Neural cell (in vitro differentiated cells): Measurements from ENCODE around the gene DHX34.

ENCODE experiments used
- CTCF ChIP-seq: fragments of 450-650 bp; IDR thresholded peaks from 2 replicates; pipeline ENCODE4 v1.5.1; 2014; ENCODE audit warnings: antibody characterized with exemption, mild to moderate bottlenecking, moderate library complexity; ENCODE audit not compliant: poor library complexity, severe bottlenecking
- TF ChIP-seq, protein P1 (sequence below): IDR thresholded peaks from 2 replicates; pipeline ENCODE4 v1.6.1; 2012; ENCODE audit warnings: borderline replicate concordance

DNA sequence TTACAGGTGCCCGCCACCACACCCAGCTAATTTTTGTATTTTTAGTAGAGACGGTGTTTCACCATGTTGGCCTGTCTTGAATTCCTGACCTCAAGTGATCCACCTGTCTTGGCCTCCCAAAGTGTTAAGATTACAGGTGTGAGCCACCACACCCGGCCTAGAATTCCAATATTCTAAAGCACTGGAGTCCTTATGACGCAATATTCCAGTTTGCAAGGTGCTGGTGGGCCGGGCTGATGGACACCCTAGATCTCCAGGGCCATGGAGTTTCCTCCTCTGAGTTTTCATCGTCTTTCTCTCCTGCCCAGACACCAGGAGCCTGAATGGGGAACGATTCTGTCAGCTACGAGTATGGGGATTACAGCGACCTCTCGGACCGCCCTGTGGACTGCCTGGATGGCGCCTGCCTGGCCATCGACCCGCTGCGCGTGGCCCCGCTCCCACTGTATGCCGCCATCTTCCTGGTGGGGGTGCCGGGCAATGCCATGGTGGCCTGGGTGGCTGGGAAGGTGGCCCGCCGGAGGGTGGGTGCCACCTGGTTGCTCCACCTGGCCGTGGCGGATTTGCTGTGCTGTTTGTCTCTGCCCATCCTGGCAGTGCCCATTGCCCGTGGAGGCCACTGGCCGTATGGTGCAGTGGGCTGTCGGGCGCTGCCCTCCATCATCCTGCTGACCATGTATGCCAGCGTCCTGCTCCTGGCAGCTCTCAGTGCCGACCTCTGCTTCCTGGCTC, 8.5 kb upstream of the DHX34 start:
- no peak for TF ChIP-seq CTCF
- TF ChIP-seq, protein P1, sequence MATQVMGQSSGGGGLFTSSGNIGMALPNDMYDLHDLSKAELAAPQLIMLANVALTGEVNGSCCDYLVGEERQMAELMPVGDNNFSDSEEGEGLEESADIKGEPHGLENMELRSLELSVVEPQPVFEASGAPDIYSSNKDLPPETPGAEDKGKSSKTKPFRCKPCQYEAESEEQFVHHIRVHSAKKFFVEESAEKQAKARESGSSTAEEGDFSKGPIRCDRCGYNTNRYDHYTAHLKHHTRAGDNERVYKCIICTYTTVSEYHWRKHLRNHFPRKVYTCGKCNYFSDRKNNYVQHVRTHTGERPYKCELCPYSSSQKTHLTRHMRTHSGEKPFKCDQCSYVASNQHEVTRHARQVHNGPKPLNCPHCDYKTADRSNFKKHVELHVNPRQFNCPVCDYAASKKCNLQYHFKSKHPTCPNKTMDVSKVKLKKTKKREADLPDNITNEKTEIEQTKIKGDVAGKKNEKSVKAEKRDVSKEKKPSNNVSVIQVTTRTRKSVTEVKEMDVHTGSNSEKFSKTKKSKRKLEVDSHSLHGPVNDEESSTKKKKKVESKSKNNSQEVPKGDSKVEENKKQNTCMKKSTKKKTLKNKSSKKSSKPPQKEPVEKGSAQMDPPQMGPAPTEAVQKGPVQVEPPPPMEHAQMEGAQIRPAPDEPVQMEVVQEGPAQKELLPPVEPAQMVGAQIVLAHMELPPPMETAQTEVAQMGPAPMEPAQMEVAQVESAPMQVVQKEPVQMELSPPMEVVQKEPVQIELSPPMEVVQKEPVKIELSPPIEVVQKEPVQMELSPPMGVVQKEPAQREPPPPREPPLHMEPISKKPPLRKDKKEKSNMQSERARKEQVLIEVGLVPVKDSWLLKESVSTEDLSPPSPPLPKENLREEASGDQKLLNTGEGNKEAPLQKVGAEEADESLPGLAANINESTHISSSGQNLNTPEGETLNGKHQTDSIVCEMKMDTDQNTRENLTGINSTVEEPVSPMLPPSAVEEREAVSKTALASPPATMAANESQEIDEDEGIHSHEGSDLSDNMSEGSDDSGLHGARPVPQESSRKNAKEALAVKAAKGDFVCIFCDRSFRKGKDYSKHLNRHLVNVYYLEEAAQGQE: no peak
